Measurements from ENCODE around the gene NSUN4. TPM values are rescaled to one million over a fixed set of nuclear protein-coding genes. Genes with fewer than 3 reads are reported as not detected.

NSUN4 gene
- polyA plus RNA-seq, 3 donors = 8.5 to 12.8 (median 10.4) TPM

DNA sequence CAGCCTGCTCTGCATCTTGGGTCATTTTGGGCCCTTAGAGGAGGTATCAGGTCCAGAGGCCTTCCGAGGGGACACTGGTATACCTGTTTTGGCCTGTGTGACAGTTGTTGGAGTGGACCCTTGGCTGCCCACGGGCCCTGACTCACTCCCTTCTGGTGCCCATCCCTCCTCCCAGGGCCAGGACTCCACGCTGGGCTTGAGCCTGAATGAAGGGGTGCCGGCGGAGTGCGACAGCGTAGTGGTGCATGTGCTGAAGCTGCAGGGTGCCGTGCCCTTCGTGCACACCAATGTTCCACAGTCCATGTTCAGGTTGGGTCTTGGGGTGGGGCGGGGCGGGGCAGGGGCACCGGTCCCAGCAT is 64.6 kb downstream of the NSUN4 start:
- peaks cover 38 to 47% of the 10 kb centered on the region in 2 donors for H3K36me3 Mint-ChIP-seq
- TF ChIP-seq, protein P1, sequence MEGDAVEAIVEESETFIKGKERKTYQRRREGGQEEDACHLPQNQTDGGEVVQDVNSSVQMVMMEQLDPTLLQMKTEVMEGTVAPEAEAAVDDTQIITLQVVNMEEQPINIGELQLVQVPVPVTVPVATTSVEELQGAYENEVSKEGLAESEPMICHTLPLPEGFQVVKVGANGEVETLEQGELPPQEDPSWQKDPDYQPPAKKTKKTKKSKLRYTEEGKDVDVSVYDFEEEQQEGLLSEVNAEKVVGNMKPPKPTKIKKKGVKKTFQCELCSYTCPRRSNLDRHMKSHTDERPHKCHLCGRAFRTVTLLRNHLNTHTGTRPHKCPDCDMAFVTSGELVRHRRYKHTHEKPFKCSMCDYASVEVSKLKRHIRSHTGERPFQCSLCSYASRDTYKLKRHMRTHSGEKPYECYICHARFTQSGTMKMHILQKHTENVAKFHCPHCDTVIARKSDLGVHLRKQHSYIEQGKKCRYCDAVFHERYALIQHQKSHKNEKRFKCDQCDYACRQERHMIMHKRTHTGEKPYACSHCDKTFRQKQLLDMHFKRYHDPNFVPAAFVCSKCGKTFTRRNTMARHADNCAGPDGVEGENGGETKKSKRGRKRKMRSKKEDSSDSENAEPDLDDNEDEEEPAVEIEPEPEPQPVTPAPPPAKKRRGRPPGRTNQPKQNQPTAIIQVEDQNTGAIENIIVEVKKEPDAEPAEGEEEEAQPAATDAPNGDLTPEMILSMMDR (IDR thresholded peaks at IDR 0.05) = no peak
- no peak for DNase-seq
- H3K9ac ChIP-seq (ENCODE audit: insufficient read depth, low read length, poor library complexity, severe bottlenecking) = no peak overlapping the region
- no peak overlapping the region for H3K4me2 ChIP-seq (replicated peaks; ENCODE audit: extremely low read depth, low read length, poor library complexity, severe bottlenecking)
- H3K27ac ChIP-seq (ENCODE audit: low read depth in 1 of 2, low read length in 2 of 2) = peak overlapping the region; percentile 56 to 69
- peaks cover 34% of the 10 kb centered on the region in 2 donors for H3K36me3 ChIP-seq (replicated peaks in 1 of 2; ENCODE audit: control insufficient read depth in 1 of 2, insufficient read depth in 2 of 2, low read length in 2 of 2)
- intact Hi-C loops (cut with micrococcal nuclease) = loop anchor here (5.0 to 10.0 kb wide), 3 partner anchors 48 to 320 kb away; no protein-coding TSS in a partner anchor
- H3K27me3 ChIP-seq (ENCODE audit: control insufficient read depth in 2 of 2, insufficient read depth in 2 of 2, low read length in 2 of 2) = no peaks in the 10 kb centered on the region
- peaks cover 0 to 1% (median 0%) of the 10 kb centered on the region in 7 donors for H3K9me3 Mint-ChIP-seq
- H4K20me1 ChIP-seq (ENCODE audit: insufficient read depth, low read length) = no peaks in the 10 kb centered on the region
- H3K27ac Mint-ChIP-seq = peak overlapping the region in 4 of 7 donors; percentile 66 to 83 (median 70)
- H3K4me1 Mint-ChIP-seq = peaks cover 55% of the 10 kb centered on the region
- peaks cover 58 to 66% of the 10 kb centered on the region in 2 donors for H3K4me1 ChIP-seq (ENCODE audit: control insufficient read depth in 1 of 2, insufficient read depth in 2 of 2, low read length in 2 of 2)
- H3K4me3 ChIP-seq (replicated peaks in 1 of 3; ENCODE audit: low read depth in 2 of 3, low read length in 3 of 3) = peak overlapping the region in 1 of 3 experiments; percentile 23
- no peak overlapping the region for H3K4me3 Mint-ChIP-seq
- no peaks in the 10 kb centered on the region for H3K9me3 ChIP-seq (replicated peaks in 1 of 2; ENCODE audit: control insufficient read depth in 1 of 2, insufficient read depth in 1 of 2, low read length in 2 of 2)
- WGBS (ENCODE audit: insufficient coverage) = 100% methylated on average over 9 of the region's 12 CpGs
- H3K79me2 ChIP-seq (ENCODE audit: insufficient read depth, low read length) = peaks cover 10% of the 10 kb centered on the region
- H3K27me3 Mint-ChIP-seq (ENCODE audit: low read depth in 3 of 3) = peaks cover 0 to 2% (median 1%) of the 10 kb centered on the region in 3 donors
- peak overlapping the region; percentile 24 for H2AFZ ChIP-seq (ENCODE audit: insufficient read depth, low read depth, low read length, poor library complexity, severe bottlenecking)

DNA sequence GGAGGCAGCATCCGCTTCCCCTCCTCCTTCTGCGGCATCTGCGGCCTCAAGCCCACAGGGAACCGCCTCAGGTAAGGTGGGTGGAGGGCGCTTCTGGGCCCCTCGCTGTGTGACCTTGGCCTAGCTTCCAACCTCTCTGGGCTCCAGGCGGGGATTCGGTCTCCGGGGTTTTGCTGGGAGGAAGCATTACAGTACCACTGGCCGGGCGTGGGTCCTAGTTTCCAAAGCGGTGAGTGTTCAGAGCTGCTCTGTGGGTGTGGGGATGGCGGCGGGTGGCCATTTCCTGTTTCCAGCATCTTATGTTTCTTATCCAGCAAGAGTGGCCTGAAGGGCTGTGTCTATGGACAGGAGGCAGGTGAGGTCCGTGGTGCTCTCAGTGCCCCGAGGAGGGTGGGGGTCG is 65.1 kb downstream of the NSUN4 start:
- Histone ChIP-seq H3K9me3 (replicated peaks in 1 of 2; ENCODE audit: control insufficient read depth in 1 of 2, insufficient read depth in 1 of 2, low read length in 2 of 2) (no peaks in the 10 kb centered on the region), H3K4me1 (ENCODE audit: control insufficient read depth in 1 of 2, insufficient read depth in 2 of 2, low read length in 2 of 2) (peaks cover 54 to 60% of the 10 kb centered on the region in 2 donors), H2AFZ (ENCODE audit: insufficient read depth, low read depth, low read length, poor library complexity, severe bottlenecking) (peak overlapping the region; percentile 77), H3K4me3 (replicated peaks in 1 of 3; ENCODE audit: low read depth in 2 of 3, low read length in 3 of 3) (peak overlapping the region in 1 of 3 experiments; percentile 40), H4K20me1 (ENCODE audit: insufficient read depth, low read length) (no peaks in the 10 kb centered on the region), H3K27ac (ENCODE audit: low read depth in 1 of 2, low read length in 2 of 2) (peak overlapping the region in 1 of 2 donors; percentile 32), H3K27me3 (ENCODE audit: control insufficient read depth in 2 of 2, insufficient read depth in 2 of 2, low read length in 2 of 2) (no peaks in the 10 kb centered on the region), H3K9ac (ENCODE audit: insufficient read depth, low read length, poor library complexity, severe bottlenecking) (no peak overlapping the region), H3K79me2 (ENCODE audit: insufficient read depth, low read length) (peaks cover 5% of the 10 kb centered on the region), H3K36me3 (replicated peaks in 1 of 2; ENCODE audit: control insufficient read depth in 1 of 2, insufficient read depth in 2 of 2, low read length in 2 of 2) (peaks cover 39% of the 10 kb centered on the region in 2 donors), H3K4me2 (replicated peaks; ENCODE audit: extremely low read depth, low read length, poor library complexity, severe bottlenecking) (peak overlapping the region; percentile 43)
- peaks cover 42 to 52% of the 10 kb centered on the region in 2 donors for H3K36me3 Mint-ChIP-seq
- H3K4me1 Mint-ChIP-seq = peaks cover 50% of the 10 kb centered on the region
- intact Hi-C loops (cut with micrococcal nuclease) = loop anchor here (5.0 to 10.0 kb wide), 3 partner anchors 48 to 319 kb away; no protein-coding TSS in a partner anchor
- no peak for DNase-seq
- TF ChIP-seq, protein P1 (IDR thresholded peaks at IDR 0.05) = no peak
- peaks cover 0 to 2% (median 1%) of the 10 kb centered on the region in 3 donors for H3K27me3 Mint-ChIP-seq (ENCODE audit: low read depth in 3 of 3)
- peaks cover 0 to 1% (median 0%) of the 10 kb centered on the region in 7 donors for H3K9me3 Mint-ChIP-seq
- H3K27ac Mint-ChIP-seq = peak overlapping the region in 2 of 7 donors; percentile 26 to 75
- 59% methylated on average over 11 of the region's 17 CpGs for WGBS (ENCODE audit: insufficient coverage)
- no peak overlapping the region for H3K4me3 Mint-ChIP-seq
